NCI-H2107 (cell line): ENCODE measurements around the gene ANKRD33B.
"Not testable (repeated sequence)": the region's sequence is repeated elsewhere in the genome, so short reads cannot be mapped to it uniquely, and the experiment has no call there.

ENCODE experiments used
- DNase-seq: peaks from one replicate; lab custom pipeline; 2025; lab: John Stamatoyannopoulos, UW

ANKRD33B gene

DNA sequence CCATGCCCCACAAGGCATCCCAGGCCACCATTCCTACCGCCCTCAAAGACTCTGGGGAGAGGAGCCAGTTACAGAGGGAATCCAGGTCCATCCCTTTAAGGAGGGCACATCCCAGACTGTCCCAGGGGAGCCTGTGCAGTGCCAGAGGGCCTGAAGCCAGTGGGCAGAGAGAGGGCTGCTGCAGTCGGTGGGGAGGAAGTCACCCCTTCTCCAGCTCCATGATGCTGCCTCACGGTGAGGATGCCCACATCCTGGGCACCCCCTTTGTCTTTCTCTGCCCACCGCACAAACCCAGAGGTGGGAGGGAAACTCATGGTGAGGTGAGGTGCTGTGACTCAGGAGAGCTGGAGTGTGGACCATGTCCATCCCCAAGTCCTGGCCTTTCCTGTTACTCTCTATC is 26.2 kb upstream of the ANKRD33B start:
- no peak for DNase-seq

DNA sequence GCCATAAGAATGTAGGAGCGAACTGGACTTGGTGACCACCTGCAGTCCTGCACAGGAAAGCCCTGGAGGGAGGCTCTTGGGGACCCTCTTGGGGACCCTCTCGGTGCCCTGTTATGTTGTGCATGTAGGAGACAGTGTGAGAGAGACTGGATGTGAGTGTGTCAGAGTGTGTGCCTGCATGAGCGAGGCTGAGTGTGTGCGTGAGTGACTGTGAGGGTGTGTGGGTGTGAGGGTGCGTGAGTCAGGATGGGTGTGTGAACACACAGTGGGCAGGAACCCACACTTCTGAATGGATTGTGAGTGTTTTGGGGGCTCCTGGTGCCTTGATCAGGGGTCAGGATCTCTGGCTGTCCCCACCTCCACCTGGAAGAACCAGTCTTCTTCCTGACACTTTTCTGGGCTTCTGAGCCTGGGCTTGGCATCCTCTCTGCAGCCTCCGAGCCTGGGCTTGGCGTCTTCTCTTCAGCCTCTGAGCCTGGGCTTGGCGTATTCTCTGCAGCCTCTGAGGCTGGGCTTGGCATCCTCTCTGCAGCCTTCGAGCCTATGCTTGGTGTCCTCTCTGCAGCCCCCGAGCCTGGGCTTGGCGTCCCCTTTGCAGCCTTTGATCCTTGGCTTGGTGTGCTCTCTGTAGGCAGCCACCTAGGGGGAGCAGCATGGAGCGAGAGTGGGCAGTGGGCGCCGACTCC is 25.6 kb upstream of the ANKRD33B start:
- no peak for DNase-seq

DNA sequence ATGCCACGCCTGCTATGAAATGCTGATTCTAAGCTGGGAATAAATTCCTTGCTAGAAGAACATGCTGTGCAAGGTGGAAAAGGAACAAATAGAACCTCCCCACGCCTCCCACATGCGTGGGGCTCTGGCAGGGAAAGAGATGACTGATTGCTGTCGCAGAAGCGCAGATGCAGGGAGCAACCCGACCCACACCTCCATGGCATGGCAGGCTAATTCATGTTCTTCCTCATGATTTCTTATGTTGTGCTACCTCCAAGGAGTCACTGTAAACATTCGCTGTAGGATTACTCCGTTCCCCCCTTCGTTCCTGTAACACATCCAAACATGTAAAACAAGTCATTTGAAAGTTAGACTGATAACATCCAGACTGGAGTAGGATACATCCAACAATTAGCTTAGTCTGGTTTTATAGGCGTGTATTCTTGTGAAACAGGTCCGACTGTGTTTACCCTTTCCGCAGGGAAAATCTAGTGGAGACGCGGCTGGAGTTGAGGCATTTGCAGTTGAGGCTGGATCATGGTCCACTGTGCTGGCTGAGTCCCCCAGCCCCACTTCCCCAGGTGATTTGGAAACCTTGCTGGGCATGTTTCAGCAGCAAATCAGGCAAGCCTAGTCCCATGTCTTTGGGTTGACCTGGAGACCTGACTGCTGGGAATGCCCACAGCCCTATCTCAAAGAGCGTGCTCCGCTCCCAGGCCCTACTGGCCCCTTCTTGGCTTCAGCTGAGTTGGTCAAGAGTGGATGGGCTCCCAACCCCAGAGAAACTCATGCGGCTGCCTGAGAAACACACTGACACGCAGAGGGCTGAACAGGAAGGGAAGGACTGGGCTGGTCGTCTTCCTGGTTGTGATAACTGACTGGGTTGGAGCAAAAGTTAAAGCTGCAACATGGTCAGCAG is 24.8 kb upstream of the ANKRD33B start:
- no peak for DNase-seq

DNA sequence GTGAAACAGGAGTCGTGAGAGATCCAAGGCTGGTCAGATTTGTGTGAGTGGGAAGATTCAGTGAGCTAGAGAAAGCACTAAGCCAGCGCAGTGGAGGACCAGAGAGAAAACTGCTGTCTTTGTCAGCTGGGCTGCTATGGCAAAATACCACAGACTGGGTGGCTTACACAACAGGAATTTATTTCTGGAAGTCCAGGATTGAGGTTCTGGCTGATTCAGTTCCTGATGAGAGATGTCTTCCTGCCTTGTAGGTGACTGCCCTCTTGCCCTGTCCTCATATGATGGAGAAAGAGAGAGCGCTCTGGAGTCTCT is 24.2 kb upstream of the ANKRD33B start:
- DNase-seq, result no peak

DNA sequence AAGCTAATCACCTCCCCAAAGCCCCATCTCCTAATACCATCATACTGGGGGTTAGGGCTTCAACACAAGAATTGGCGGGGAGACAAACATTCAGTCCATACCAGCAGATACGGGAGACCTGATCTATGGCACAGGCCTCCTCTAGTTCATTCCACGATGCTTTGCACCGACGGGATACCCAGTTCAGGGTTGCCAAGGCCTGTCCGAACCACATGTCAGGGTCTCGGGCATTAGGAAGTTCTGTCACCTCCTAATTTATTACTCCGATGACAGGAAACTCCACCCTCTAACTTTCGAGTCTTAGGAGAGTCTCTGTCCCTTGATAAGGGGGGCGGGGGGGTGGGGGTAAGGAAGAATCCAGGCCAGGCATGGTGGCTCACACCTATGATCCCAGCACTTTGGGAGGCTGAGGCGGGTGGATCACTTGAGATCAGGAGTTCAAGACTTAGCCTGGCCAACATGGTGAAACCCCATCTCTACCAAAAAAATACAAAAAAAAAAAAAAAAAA is 23.8 kb upstream of the ANKRD33B start:
- no peak for DNase-seq

DNA sequence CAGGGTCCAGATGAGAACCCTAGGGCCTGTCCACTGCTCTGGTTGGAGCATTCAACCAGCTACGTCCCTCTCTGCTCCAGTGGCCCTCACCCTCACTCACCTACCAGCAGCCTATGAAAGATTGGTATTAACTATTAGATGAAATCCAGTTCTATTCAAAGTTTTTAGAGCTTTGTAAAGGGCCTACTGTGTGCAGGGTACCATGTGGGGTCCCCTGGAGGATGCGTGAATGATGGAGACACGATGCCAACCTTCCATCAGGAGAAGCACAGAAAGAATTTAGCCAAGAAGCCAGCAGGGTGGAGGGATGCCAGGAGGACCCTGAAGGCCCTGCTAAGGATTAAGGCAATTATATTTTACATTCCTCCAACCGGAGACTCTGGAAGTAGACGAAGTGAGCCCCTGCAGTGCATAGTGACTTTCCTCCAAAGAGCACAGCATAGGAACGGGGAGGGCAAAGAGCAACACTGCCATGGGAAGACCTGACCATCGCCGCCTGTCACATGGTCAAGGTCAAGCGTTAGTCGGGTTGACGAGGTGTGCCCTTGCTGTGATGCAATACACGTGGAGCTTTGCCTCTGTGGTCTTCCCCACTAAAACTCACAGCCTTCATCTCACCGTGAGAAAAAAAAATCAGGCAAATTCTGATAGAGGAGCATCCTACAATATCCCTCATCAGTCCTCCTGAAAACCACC is 22.8 kb upstream of the ANKRD33B start:
- no peak for DNase-seq

DNA sequence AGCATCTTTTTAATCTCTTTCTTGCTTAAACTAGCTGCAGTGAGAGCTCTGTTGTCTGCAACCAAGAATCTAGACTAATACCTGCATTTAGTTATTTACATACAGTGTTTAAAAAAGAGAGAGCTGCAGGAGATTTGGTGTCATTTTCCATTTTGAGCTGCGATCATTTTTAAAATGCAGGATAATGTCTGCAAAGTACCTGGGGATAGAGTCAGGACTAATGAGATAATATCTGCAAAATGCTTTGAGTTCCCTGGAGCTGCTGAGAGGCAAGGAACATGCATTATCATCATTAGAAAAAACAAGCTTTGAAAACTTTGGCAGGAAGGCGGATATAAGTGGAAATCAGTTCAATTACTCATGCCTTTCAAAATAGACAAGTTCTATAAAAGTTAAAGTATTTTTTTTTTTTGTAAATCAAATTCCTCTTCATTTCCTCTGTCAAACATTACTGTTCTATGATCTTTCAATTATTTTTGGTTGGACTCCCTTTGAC is 21.8 kb upstream of the ANKRD33B start:
- DNase-seq, result no peak

DNA sequence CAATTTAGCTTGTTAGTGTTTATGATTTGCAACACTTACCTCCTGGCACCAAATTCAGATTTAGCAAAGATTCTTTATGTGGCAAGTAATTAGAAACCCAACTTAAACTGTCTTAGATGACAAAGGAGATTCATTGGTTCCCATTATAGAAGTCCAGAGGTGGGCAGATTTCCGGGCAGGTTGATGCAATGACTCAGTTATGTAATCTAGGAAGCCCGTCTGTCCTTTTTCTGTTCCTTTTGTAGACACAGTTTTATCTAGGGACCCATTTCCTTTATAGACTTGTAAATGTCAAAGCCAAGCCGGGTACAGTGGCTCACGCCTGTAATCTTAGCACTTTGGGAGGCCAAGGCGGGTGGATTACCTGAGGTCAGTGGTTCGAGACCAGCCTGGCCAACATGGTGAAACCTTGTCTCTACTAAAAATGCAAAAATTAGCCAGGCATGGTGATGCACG is 20.3 kb upstream of the ANKRD33B start:
- no peak for DNase-seq

DNA sequence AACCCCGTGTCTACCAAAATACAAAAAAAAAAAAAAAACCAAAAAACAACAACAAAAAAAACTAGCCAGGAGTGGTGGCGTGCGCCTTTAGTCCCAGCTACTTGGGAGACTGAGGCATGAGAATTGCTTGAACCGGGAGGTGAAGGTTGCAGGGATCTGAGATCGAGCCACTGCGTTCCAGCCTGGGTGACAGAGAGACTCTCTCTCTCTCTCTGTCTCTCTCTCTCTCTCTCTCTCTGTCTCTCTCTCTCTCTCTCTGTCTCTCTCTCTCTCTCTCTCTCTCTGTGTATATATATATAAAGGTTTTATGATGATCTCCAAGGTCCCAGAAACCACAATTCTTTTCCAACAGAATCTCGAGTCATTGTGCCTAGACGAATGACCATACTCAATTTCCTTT is 18.8 kb upstream of the ANKRD33B start:
- no peak for DNase-seq

DNA sequence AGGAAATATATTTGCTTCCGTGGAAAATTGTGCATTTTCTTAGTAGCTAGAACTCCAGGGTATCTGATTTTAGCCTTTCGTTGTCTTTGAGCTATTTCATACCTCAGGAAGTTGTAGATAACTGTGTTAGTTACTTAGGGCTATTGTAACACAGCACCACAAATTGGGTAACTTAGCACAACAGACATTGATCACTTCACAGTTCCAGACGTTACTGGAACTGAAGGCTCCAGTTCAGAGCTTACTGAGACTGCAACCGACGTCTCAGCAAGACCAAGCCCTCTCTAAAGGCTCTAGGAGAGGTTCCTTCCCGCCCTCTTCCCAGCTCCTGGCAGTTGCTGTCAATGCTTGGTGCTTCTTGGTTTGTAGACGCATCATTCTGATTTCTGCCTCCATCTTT is 17.7 kb upstream of the ANKRD33B start:
- DNase-seq, result no peak

DNA sequence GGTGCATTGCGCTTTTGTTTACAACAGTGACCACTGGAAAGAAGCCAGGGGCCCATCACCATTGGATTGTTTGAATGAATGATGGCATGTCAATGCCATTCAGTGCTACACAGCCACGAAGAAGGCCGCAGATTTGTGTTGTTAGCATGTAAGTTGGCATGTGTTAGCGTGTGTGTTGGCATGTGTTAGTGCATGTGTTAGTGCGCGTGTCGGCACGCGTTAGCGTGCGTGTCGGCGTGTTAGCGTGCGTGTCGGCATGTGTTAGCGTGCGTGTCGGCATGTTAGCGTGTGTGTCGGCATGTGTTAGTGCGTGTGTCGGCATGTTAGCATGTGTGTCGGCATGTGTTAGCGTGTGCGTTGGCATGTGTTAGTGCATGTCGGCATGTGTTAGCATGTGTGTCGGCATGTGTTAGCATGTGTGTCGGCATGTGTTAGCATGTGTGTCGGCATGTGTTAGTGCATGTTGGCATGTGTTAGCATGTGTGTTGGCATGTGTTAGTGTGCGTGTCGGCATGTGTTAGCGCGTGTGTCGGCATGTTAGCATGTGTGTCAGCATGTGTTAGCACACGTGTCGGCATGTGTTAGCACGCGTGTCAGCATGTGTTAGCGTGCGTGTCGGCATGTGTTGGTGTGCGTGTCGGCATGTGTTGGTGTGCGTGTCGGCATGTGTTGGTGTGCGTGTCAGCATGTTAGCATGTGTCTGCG is 15.3 kb upstream of the ANKRD33B start:
- DNase-seq, result no peak

DNA sequence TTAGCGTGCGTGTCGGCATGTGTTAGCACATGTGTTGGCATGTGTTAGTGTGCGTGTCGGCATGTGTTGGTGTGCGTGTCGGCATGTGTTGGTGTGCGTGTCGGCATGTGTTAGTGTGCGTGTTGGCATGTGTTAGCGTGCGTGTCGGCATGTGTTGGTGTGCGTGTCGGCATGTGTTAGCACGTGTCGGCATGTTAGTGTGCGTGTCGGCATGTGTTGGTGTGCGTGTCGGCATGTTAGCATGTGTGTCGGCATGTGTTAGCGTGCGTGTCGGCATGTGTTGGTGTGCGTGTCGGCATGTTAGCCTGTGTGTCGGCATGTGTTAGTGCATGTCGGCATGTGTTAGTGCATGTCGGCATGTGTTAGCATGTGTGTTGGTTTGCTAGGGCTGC is 14.8 kb upstream of the ANKRD33B start:
- not testable (repeated sequence) for DNase-seq

DNA sequence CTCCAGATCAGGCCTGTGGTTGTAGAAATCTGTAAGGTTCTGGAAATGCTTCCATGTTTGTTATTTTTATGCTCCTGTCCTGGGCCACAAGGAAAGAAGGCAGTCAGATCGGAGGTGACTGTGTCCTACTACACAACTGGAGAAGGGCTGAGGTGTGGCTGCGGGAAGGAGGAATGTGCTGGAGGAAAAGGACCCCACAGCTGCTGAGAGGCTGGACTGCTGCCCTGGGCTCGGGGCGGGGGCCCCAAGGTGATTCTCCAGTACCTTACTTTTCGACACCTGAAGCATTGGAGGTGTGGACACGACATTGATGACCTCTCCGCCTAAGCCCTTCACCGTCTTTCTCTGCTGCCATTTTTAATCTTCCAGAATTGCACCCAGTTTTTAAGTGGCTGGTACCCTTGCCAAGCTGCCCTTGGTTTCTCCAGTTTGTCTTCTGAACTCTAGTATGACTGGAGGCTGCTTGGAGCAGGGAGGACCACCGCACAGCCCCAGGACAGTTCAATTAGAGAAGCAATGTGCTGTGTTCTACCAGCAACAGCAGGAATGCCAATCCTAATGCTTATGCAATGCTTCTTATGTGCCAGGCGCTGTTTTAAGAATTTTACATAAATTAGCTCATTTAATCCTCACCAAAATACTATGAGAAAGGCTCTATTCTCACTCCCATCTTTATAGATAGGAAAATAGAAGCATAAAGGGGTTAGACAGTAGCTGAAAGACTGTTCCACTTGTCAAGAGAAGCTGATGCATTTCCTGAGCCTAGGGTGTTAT is 13.5 kb upstream of the ANKRD33B start:
- DNase-seq, result no peak

DNA sequence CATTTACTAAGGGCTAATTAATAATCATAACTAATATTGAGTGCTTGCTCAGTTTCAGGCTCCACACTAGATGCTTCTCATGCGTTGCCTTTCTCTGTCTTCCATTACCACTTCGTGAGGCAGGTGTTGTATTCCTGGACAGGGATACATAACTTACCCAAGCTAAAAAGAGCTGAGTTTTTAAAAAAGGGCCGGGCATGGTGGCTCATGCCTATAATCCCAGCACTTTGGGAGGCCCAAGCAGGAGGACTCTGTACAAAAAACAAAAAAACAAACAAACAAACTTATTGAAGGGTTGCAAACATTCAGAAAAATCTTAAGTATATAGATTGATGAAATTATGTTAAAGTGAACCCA is 12.1 kb upstream of the ANKRD33B start:
- DNase-seq, result no peak

DNA sequence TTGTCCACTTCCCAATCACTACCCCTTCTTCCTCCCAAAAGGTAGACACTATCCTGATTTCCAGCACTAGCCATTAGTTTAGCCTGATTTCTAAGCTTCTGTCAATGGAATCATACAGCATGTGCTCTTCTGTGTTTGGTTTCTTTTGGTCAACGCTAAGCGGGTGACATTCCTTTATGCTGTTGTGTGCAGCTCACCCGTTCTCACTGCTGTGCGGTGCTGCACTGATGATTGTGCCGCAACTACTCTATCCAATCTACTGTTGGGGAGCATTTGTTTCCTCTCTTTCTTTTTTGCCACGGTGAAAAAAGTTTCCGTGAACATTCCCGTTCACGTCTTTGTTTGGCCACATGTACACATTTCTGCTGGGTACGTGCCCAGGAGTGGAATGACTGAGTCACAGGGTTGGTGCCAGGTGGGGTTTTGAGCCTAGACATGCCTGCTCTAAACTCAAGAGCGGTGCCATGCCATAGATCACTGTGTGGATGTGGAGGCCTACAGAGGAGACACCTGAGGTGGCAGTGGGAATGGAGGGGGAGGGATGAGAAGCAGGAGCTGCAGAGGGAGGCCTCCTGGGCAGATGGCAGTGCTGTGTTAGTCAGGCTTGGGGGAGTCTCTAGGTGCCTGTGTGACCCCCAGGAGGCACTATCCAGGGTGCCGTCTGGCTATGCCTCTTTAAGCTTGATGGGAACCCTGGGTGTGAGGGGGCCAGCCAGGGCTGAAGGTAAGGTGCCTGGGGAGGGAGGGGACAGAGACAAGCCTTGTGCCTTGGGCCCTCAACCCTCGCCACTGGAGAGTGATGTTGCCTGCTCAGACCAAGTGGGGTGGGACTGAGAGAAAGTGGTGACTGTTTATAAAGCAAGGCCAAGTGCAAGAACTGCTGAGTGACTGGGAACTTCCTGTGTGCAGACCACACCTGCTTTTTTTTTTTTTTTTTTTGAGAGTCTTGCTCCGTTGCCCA is 11.4 kb upstream of the ANKRD33B start:
- DNase-seq, result no peak

DNA sequence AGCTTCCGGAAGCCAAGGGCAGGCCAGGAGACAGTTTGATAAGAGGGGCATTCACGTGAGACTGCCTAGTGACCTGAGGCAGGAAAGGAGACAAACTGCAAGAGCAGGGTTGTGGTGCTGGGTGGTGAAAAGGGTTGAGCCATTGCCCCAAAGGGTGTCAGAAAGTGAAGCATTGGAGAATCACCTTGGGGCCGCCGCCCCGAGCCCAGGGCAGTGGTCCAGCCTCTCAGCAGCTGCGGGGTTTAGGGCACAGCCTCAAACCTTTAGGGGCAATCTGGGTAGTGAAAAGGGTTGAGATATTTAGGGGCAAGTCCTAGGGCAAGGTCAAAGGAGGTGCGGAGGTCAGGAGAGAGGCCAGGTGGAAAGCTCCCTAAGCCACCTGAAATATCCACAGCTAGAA is 10.4 kb upstream of the ANKRD33B start:
- DNase-seq, result no peak

DNA sequence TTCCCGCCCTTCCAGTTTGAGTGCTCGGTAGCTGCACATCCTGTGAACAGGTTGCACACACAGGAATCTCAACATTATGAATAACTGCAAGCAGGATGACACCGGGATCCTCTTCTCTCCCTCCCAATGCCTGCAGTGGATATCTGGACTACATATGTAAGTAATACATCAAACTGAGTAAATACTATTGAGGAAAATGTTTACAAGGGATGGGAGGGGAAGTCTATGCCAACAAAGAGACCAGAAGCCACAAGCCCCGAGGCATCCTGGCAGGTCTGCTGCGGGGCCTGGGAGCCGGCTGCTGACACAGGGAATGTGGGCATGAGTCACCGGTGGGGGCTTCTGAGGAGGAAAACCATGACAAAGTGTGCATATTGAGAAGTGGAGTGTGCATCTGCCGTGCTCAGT is 8.6 kb upstream of the ANKRD33B start:
- DNase-seq, result no peak

DNA sequence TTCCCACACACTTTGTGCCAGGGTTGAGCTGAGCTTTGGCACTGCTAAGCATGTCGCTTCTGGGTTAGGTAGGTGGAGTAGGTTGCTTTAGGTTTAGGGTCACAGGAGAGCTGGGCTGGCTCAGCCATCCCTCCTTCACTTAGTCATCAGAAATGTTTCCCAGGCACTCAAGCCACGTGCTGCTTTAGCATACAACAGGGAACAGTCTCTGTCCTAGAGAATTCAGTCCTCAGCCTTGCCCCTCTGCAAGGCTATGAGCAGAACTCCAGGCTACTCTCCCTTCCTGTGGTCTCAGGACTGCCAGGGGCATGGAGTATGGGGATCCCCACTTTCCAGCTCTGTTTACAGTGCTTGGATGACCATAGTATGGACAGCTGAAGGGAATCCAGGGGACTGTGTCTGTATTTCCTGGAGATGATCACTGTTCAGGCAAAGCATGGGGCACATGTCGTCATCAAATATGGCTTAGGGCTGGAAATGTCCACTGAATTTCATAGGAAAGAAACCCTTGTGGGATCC is 7.5 kb upstream of the ANKRD33B start:
- DNase-seq, result no peak

DNA sequence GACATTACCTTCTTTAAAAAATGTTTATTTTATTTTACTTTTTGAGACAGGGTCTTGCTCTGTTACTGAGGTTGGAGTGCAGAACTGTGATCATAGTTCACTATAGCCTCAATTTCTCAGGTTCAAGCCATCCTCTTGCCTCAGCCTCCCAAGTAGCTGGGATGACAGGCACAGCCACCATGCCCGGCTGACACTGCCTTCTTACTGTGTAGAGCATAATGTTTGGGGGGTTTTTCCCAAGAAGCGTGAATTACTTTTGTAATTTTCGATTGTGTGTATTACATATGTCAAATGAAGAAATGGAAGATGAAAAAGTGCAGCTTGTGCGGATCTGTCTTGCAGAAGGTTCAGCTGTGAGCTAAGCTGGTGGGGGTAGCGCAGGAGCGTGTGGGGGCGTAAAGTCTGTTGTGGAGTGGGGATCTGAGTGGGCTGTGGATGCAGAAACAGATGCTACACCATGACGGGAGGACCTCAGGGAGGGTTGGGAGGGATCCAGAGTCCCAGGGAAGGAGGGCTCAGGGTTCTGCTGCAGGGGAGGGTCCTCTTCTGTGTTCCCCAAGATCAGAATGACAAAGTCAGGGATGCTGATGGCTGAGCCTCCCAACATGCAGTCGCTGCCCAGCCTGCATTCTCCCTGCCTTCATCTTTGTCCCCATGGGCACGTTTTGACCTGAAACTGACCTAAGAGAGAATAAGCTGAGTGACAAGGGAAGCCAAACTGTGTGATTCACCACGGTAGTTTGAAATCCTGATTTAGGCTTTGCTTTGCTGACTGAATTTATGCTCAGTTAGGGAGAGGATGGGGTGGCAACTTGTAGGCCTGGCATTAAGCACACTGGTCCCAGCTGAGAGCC is 6.8 kb upstream of the ANKRD33B start:
- no peak for DNase-seq
